Endodermal cell (in vitro differentiated cells): Measurements from ENCODE around the gene ZNF431. TPM values are rescaled to one million over a fixed set of nuclear protein-coding genes. Genes with fewer than 3 reads are reported as not detected.

Experiments used
- DNase-seq: peaks from one replicate; pipeline ENCODE4 v3.0.0-alpha.2; 2017
- H3K27ac ChIP-seq: 2 replicates; pipeline ENCODE4 v1.5.1; 2013; ENCODE audit warnings: mild to moderate bottlenecking, low read depth, low read length, moderate library complexity
- H3K27me3 ChIP-seq: 2 replicates; pipeline ENCODE4 v1.6.1; 2013; ENCODE audit warnings: mild to moderate bottlenecking, low read length, moderate library complexity; ENCODE audit not compliant: insufficient read depth, control insufficient read depth, poor library complexity, severe bottlenecking
- H3K36me3 ChIP-seq: 2 replicates; pipeline ENCODE4 v1.7.0; 2013; ENCODE audit warnings: mild to moderate bottlenecking, low read length, moderate library complexity; ENCODE audit not compliant: control insufficient read depth, insufficient read depth
- H3K4me1 ChIP-seq: one replicate; pipeline ENCODE4 v1.7.0; 2013; ENCODE audit warnings: low read length; ENCODE audit not compliant: control insufficient read depth, insufficient read depth
- H3K4me3 ChIP-seq: 2 replicates; pipeline ENCODE4 v1.5.1; 2013; ENCODE audit warnings: mild to moderate bottlenecking, low read length, moderate library complexity
- H3K9ac ChIP-seq: 2 replicates; pipeline ENCODE4 v1.6.1; 2013; ENCODE audit warnings: mild to moderate bottlenecking, low read length, moderate library complexity; ENCODE audit not compliant: poor library complexity, severe bottlenecking; ENCODE audit errors: extremely low read depth
- H3K9me3 ChIP-seq: 2 replicates; pipeline ENCODE4 v1.6.1; 2013; ENCODE audit warnings: mild to moderate bottlenecking, low read length, moderate library complexity; ENCODE audit not compliant: control insufficient read depth
- H3K27ac Mint-ChIP-seq: 2 replicates; pipeline ENCODE4 v1.8.0; 2020; ENCODE audit warnings: mixed read lengths
- H3K27me3 Mint-ChIP-seq: 2 replicates; pipeline ENCODE4 v1.8.0; 2021; ENCODE audit warnings: mild to moderate bottlenecking, mixed read lengths; ENCODE audit not compliant: insufficient read depth
- H3K36me3 Mint-ChIP-seq: 2 replicates; pipeline ENCODE4 v1.8.0; 2020; ENCODE audit warnings: low read depth, mixed read lengths
- H3K4me1 Mint-ChIP-seq: 2 replicates; pipeline ENCODE4 v1.8.0; 2020; ENCODE audit warnings: mixed read lengths
- H3K4me3 Mint-ChIP-seq: 2 replicates; pipeline ENCODE4 v1.8.0; 2020; ENCODE audit warnings: mild to moderate bottlenecking, moderate library complexity, mixed read lengths
- H3K9me3 Mint-ChIP-seq: 2 replicates; pipeline ENCODE4 v1.8.0; 2020; ENCODE audit warnings: mild to moderate bottlenecking, mixed read lengths
- CTCF ChIP-seq: fragments of 200-600 bp; sonication (generic); conservative IDR thresholded peaks from 2 replicates; pipeline ENCODE4 v1.5.0; 2021; ENCODE audit warnings: antibody characterized with exemption, mild to moderate bottlenecking
- WGBS, 2 experiments: methylation state at CpG; one replicate each; pipeline versions ENCODE4 v1.1.5 to v1.1.7; 2013; ENCODE audit warnings: missing lambda C conversion rate in 2 of 2, mixed read lengths in 1 of 2; ENCODE audit not compliant: insufficient coverage in 1 of 2, insufficient read length in 1 of 2; 5-methylcytosine and 5-hydroxymethylcytosine counted together
- total RNA-seq, 2 donors: library from RNA; stranded (reverse); fragmentation: NEBNext Ultra II Directional in 1 of 2; extraction: Animal tissue kit (Norgen Biotek cat#: 25700) in 1 of 2; gene quantifications; 2 replicates in 1 of 2; 3 replicates in 1 of 2; pipeline ENCODE4 v1.2.1, GENCODE V29; 2021

ZNF431 gene
- total RNA-seq, 2 donors from 2014 or later, result 34.6 to 39.0 TPM

DNA sequence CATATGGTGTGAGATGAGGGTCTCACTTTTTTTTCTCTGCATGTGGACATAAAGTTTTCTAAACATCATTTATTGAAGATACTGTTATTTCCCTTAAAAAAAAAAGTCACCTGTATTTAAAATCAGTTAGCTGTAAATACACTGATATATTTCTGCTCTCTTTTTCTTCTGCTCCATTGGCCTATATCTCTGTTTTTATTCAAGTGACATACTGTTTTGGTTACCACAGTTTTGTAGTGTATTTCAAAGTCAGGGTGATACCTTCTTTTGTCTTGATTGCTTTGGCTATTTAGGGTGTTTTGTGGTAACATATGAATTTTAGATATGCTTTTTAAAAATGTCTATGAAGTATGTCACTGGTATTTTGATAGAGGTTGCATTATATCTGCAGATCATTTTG is 15.8 kb upstream of the ZNF431 start:
- Mint-ChIP-seq H3K27ac (no peak overlapping the region), H3K4me1 (peaks cover 11% of the 10 kb centered on the region), H3K4me3 (no peak overlapping the region), H3K36me3 (peaks cover 37% of the 10 kb centered on the region), H3K9me3 (peaks cover 17% of the 10 kb centered on the region), H3K27me3 (no peaks in the 10 kb centered on the region)
- Histone ChIP-seq H3K27ac (no peak overlapping the region), H3K36me3 (peaks cover 22% of the 10 kb centered on the region), H3K9me3 (peaks cover 30% of the 10 kb centered on the region), H3K27me3 (no peaks in the 10 kb centered on the region), H3K4me3 (no peak overlapping the region), H3K9ac (no peak overlapping the region), H3K4me1 (no peaks in the 10 kb centered on the region)
- no peak for TF ChIP-seq CTCF
- DNase-seq, result no peak

DNA sequence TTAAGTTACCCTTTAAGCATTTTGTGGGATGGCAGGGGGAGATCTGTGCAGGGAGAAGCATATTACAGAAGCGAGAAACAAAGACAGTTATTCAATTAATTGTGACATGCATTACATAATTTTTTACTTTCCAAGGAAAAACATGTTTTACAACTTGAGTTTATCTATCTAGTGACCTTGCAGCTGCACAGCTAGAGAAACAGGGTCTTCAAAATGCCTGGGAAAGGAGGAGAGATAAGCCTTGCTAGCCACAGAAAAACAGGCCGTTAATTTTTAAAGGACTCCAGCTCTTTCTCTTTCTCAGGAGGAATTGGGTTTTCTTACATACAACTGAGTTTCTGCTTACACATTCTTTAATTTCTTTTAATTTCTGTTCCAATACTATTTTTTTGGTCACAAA is 14.8 kb upstream of the ZNF431 start:
- no peaks in the 10 kb centered on the region for H3K27me3 ChIP-seq
- no peak overlapping the region for H3K27ac ChIP-seq
- no peak for DNase-seq

GRCh38 chr19:21127898-21128297 is 13.9 kb upstream of the ZNF431 start:
- H3K4me1 ChIP-seq, result no peaks in the 10 kb centered on the region
- no peak overlapping the region for H3K27ac ChIP-seq
- Mint-ChIP-seq H3K27ac (no peak overlapping the region), H3K36me3 (peaks cover 21% of the 10 kb centered on the region), H3K4me1 (peaks cover 11% of the 10 kb centered on the region), H3K27me3 (no peaks in the 10 kb centered on the region), H3K4me3 (no peak overlapping the region), H3K9me3 (peaks cover 17% of the 10 kb centered on the region)
- H3K9me3 ChIP-seq, result peaks cover 15% of the 10 kb centered on the region
- H3K9ac ChIP-seq, result no peak overlapping the region
- no peak for DNase-seq
- peaks cover 4% of the 10 kb centered on the region for H3K36me3 ChIP-seq
- no peaks in the 10 kb centered on the region for H3K27me3 ChIP-seq
- H3K4me3 ChIP-seq, result no peak overlapping the region
- 69% methylated on average over 4 of the region's 4 CpGs; no CpG with 5 or more reads in 1 of the 2 experiments for WGBS, 2 experiments
- TF ChIP-seq CTCF, result no peak

More for the DNA sequence above, 14.8 kb upstream of the ZNF431 start:
- peaks cover 30% of the 10 kb centered on the region for H3K36me3 Mint-ChIP-seq
- Histone ChIP-seq H3K9me3 (peaks cover 24% of the 10 kb centered on the region), H3K36me3 (peaks cover 13% of the 10 kb centered on the region), H3K4me1 (no peaks in the 10 kb centered on the region), H3K9ac (no peak overlapping the region), H3K4me3 (no peak overlapping the region)
- H3K27me3 Mint-ChIP-seq, result no peaks in the 10 kb centered on the region
- no peak for TF ChIP-seq CTCF
- peaks cover 11% of the 10 kb centered on the region for H3K4me1 Mint-ChIP-seq
- 0 to 50% methylated on average over 1 to 2 of the region's 2 CpGs for WGBS, 2 experiments
- peaks cover 17% of the 10 kb centered on the region for H3K9me3 Mint-ChIP-seq
- H3K4me3 Mint-ChIP-seq, result no peak overlapping the region
- no peak overlapping the region for H3K27ac Mint-ChIP-seq
